Left ventricle myocardium inferior (tissue), 1 donor: ENCODE measurements around the gene RPL15. TPM values are rescaled to one million over a fixed set of nuclear protein-coding genes. Genes with fewer than 3 reads are reported as not detected.

Experiments used
- DNase-seq: peaks from one replicate; pipeline ENCODE4 v3.0.0-alpha.2; 2020
- H3K27ac ChIP-seq: fragments of 200-600 bp; replicated peaks from 2 replicates; pipeline ENCODE4 v1.8.0; 2021
- H3K27me3 ChIP-seq: fragments of 200-600 bp; 2 replicates; pipeline ENCODE4 v1.8.0; 2021; ENCODE audit warnings: low read depth
- H3K36me3 ChIP-seq: fragments of 200-600 bp; 2 replicates; pipeline ENCODE4 v1.8.0; 2021
- H3K4me1 ChIP-seq: fragments of 200-600 bp; 2 replicates; pipeline ENCODE4 v1.8.0; 2021
- H3K4me3 ChIP-seq: fragments of 200-600 bp; 2 replicates; pipeline ENCODE4 v1.8.0; 2021; ENCODE audit warnings: mild to moderate bottlenecking, moderate library complexity
- H3K9me3 ChIP-seq: fragments of 200-600 bp; replicated peaks from 2 replicates; pipeline ENCODE4 v1.8.0; 2021
- CTCF ChIP-seq: fragments of 200-600 bp; IDR thresholded peaks from 2 replicates; pipeline ENCODE4 v1.8.0; 2021; ENCODE audit warnings: antibody characterized with exemption, mild to moderate bottlenecking, borderline replicate concordance
- intact Hi-C: fragments of 100-400 bp; cut with micrococcal nuclease; formaldehyde crosslinking; loops from one replicate; pipeline ENCODE4 v1.11.0; 2022
- total RNA-seq: library from RNA; stranded (reverse); fragmentation: NEBNext Ultra II Directional; extraction: Animal tissue kit (Norgen Biotek cat#: 25700); gene quantifications from one replicate; pipeline ENCODE4 v1.2.1, GENCODE V29; 2021
- donor health status: DM: no; HTN: yes; CAD: no; lungs with severe emphysema.

The RPL15 gene
- total RNA-seq, 1 donor from 2014 or later, result 915 TPM

- Histone ChIP-seq H3K27me3 (no peaks in the 10 kb centered on the region), H3K9me3 (no peaks in the 10 kb centered on the region), H3K36me3 (no peaks in the 10 kb centered on the region), H3K27ac (no peak overlapping the region), H3K4me1 (no peaks in the 10 kb centered on the region), H3K4me3 (no peak overlapping the region)
- no peak for TF ChIP-seq CTCF
- no peak for DNase-seq
- intact Hi-C loops, result no loop called here
Observed at GRCh38 chr3:23934253-23934652, 17.3 kb downstream of the RPL15 start.

DNA sequence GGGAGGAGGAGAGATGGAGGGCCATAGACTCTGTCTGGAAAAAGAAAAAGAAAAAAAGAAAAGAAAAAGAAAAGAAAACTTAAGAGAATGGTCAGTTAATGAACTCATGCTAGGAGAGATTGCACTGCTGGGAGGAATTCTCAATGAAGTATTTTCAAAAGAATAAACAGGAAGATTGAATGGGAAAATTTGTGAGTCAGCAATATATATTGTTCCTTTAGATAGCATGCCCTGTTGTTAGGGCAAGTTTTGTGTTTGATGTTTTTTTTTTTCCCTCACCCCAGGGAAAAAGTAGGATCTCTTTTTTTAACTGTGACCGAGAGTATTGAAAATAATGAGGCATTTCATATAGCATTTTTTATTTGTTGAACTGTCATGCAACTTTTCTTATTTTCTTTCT, 20.4 kb downstream of the RPL15 start:
- Histone ChIP-seq H3K9me3 (no peaks in the 10 kb centered on the region), H3K36me3 (no peaks in the 10 kb centered on the region), H3K4me3 (no peak overlapping the region), H3K4me1 (no peaks in the 10 kb centered on the region), H3K27me3 (no peaks in the 10 kb centered on the region), H3K27ac (no peak overlapping the region)
- TF ChIP-seq CTCF, result no peak
- intact Hi-C loops, result no loop called here
- no peak for DNase-seq

GRCh38 chr3:23938688-23939087, 21.8 kb downstream of the RPL15 start:
- no peaks in the 10 kb centered on the region for H3K9me3 ChIP-seq
- no peaks in the 10 kb centered on the region for H3K36me3 ChIP-seq
- no peaks in the 10 kb centered on the region for H3K27me3 ChIP-seq
- H3K4me3 ChIP-seq, result no peak overlapping the region
- TF ChIP-seq CTCF, result no peak
- intact Hi-C loops, result no loop called here
- no peaks in the 10 kb centered on the region for H3K4me1 ChIP-seq
- no peak overlapping the region for H3K27ac ChIP-seq
- DNase-seq, result no peak

DNA sequence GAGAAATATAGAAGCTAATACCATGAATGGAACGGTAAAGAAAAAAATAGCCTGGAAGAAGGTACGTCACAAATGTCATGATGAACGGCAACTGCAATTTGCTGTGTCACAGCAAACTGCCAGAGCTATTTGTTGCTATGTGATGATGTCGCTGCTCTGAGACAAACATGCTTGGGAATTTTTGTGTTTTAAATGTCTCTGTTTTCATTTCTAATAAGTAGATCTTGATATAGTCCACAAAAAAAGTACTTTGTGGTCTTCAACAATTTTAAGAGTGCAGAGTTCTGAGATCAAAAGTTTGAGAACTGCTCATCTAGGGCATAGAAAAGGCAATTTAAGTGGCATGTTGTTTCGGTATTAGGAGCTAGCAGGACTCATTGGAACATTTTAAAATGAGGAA, 23.8 kb downstream of the RPL15 start:
- Histone ChIP-seq H3K27ac (no peak overlapping the region), H3K36me3 (no peaks in the 10 kb centered on the region), H3K4me1 (peaks cover 8% of the 10 kb centered on the region), H3K9me3 (no peaks in the 10 kb centered on the region), H3K27me3 (no peaks in the 10 kb centered on the region), H3K4me3 (no peak overlapping the region)
- intact Hi-C loops, result no loop called here
- no peak for DNase-seq
- no peak for TF ChIP-seq CTCF

GRCh38 chr3:23941440-23941839, 24.5 kb downstream of the RPL15 start:
- no peak overlapping the region for H3K4me3 ChIP-seq
- intact Hi-C loops, result no loop called here
- no peaks in the 10 kb centered on the region for H3K36me3 ChIP-seq
- no peak for DNase-seq
- H3K9me3 ChIP-seq, result no peaks in the 10 kb centered on the region
- TF ChIP-seq CTCF, result no peak
- peaks cover 13% of the 10 kb centered on the region for H3K4me1 ChIP-seq
- no peak overlapping the region for H3K27ac ChIP-seq
- H3K27me3 ChIP-seq, result no peaks in the 10 kb centered on the region

DNA sequence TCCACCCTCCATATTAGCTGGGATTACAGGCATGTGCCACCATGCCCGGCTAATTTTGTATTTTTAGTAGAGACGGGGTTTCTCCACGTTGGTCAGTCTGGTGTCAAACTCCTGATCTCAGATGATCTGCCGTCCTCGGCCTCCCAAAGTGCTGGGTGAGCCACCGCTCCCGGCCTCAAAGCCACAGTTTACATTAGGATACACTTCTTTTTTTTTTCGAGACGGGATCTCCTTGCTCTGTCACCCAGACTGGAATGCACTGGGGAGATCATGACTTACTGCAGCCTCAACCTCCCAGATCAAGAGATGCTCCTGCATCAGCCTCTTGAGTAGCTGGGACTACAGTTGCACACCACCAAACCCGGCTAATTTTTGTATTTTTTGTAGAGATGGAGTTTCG, 25.6 kb downstream of the RPL15 start:
- H3K4me3 ChIP-seq, result no peak overlapping the region
- intact Hi-C loops, result no loop called here
- H3K4me1 ChIP-seq, result peaks cover 24% of the 10 kb centered on the region
- H3K9me3 ChIP-seq, result no peaks in the 10 kb centered on the region
- no peak overlapping the region for H3K27ac ChIP-seq
- no peak for DNase-seq
- TF ChIP-seq CTCF, result no peak
- H3K27me3 ChIP-seq, result no peaks in the 10 kb centered on the region
- no peaks in the 10 kb centered on the region for H3K36me3 ChIP-seq
